ENCODE data around the gene CHAC1.

CHAC1 gene

DNA sequence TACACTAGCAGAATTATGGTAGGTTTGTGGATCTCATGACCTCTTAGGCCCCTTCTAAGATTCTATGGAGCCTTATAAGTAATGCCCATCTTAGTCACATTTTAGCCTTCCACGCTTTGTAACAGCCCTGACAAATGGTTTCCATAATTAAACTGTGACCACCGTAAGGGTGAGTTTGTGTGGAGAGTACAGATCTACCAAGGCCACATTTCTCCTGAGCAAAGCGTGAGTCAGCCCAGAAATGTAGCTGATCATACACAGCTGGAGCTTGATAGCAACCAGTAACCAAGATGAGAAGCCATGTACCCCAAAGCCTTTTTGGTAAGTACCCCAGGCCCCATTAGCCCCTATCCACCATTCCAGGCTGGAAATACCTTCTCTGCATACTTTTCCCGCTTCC is 31.7 kb downstream of the CHAC1 start:
- no peak for TF ChIP-seq CTCF (IDR thresholded peaks at IDR 0.05)

DNA sequence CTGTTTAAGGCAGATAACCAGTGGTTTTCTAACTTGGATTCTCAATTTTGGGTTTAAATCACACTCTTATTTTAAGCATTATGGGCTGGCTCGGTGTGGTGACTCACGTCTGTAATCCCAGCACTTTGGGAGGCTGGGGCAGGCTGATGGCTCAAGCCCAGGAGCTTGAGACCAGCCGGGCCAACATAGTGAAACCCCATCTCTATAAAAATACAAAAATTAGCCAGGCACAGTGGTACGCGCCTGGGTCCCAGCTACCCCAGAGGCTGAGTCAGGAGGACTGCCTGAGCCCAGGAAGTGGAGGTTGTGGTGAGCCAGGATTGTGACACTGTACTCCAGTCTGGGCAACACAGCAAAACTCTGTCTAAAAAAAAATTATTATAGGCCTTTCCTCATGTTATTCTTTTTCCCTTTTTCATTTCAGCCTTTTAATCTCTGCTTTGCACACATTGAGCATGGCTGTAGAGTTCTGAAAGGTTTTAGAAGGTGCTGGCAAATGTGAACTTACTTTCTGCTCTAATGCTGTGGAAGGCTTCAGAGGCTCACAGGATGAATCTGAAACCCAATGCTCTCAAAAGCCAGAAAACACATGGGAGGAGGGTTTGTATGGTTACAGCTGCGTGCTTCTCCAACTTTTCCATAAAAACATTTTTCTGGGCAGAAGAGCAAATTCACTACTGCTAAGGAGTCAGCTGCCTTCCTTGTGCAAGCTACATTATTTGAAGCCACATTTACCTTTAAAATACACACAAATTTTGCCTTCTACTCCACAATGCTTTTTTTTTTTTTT is 32.5 kb downstream of the CHAC1 start:
- no peak for TF ChIP-seq CTCF (IDR thresholded peaks at IDR 0.05)

DNA sequence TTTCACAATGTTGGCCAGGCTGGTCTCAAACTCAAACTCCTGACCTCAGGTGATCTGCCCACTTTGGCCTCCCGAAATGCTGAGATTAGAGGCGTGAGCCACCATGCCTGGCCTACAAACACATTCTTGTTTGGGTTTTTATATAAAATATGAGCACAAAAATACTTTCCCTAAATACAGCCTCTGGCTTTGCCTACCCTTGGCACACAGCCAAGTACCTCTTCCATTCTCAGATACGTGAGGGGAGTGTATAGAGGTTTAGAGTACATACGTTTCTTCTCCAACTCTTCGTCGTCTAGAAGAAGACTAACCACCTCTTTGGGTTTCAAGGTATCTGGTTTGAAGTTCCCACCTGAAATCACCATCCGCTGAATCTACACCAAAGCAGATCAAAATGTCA is 33.5 kb downstream of the CHAC1 start:
- TF ChIP-seq CTCF (IDR thresholded peaks at IDR 0.05): no peak

DNA sequence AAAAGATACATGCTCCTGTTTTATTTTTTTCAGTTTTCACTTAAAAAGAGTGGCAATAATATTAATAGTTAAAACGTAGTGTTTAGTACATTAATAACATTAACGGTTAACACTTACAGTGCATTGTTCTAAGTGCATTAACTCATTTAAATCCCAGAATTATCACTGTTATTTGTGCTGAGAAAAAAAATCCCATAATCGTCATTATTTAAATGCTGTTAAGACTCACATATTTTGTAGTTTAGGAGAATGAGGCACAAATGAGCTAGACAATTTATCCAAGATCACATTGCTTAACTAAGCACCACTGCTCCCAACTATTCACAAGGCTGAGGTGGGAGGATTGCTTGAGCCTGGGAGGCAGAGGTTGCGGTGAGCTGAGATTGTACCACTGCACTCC is 34.9 kb downstream of the CHAC1 start:
- no peak for TF ChIP-seq CTCF (IDR thresholded peaks at IDR 0.05)

GRCh38 chr15:40990080-40990479 is 36.8 kb downstream of the CHAC1 start:
- TF ChIP-seq CTCF (IDR thresholded peaks at IDR 0.05): no peak

- TF ChIP-seq CTCF (IDR thresholded peaks at IDR 0.05): no peak
These were observed 37.5 kb downstream of the CHAC1 start for GRCh38 chr15:40990789-40991188.

DNA sequence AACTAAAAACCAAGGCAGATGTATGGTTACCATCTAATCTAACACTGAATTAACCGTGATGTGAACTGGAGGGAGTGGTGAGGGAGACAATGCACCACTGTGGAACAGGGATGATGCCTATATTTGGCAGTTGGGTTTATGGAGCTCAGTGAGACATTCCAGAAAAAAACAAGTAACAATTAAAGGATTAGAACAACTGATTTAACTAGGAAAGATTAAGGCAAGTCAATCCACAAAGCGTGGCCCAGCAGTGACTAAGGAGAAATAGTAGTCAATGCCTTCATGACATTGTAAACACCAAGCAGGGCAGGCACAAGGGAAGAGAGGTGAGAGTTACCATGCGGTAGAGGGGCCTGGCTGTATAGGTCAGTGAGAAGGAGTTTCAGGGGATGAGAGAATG is 38.1 kb downstream of the CHAC1 start:
- TF ChIP-seq CTCF (IDR thresholded peaks at IDR 0.05): no peak

Measured in LNCAP (cell line).